ENCODE data around the gene CDKN1A.
"Not testable (repeated sequence)": the region's sequence is repeated elsewhere in the genome, so short reads cannot be mapped to it uniquely, and the experiment has no call there.

CDKN1A gene

GRCh38 chr6:36651659-36652379, 26.7 kb upstream of the CDKN1A start:
- in situ Hi-C loops (cut with HindIII; ENCODE audit: low pct_ligation_motif_present, low pct_unique_long_range_greater_than_20kb, low sequenced_read_pairs) = no loop called here
- DNase-seq = no peak

- DNase-seq; in situ Hi-C loops (cut with HindIII; ENCODE audit: low pct_ligation_motif_present, low pct_unique_long_range_greater_than_20kb, low sequenced_read_pairs): not testable (repeated sequence)
Observed at GRCh38 chr6:36654469-36654868, 24.0 kb upstream of the CDKN1A start.

- DNase-seq = no peak
- in situ Hi-C loops (cut with HindIII; ENCODE audit: low pct_ligation_motif_present, low pct_unique_long_range_greater_than_20kb, low sequenced_read_pairs) = no loop called here
Observed at GRCh38 chr6:36655085-36655724, 23.3 kb upstream of the CDKN1A start.

GRCh38 chr6:36656441-36656840, 22.1 kb upstream of the CDKN1A start:
- no peak for DNase-seq
- in situ Hi-C loops (cut with HindIII; ENCODE audit: low pct_ligation_motif_present, low pct_unique_long_range_greater_than_20kb, low sequenced_read_pairs) = no loop called here

GRCh38 chr6:36657271-36657670, 21.2 kb upstream of the CDKN1A start:
- DNase-seq = no peak
- in situ Hi-C loops (cut with HindIII; ENCODE audit: low pct_ligation_motif_present, low pct_unique_long_range_greater_than_20kb, low sequenced_read_pairs) = no loop called here

- in situ Hi-C loops (cut with HindIII; ENCODE audit: low pct_ligation_motif_present, low pct_unique_long_range_greater_than_20kb, low sequenced_read_pairs) = no loop called here
- DNase-seq = peak; percentile 61
Observed at GRCh38 chr6:36657942-36658544, 20.5 kb upstream of the CDKN1A start.

- in situ Hi-C loops (cut with HindIII; ENCODE audit: low pct_ligation_motif_present, low pct_unique_long_range_greater_than_20kb, low sequenced_read_pairs) = no loop called here
- DNase-seq = no peak
Observed at GRCh38 chr6:36659271-36659670, 19.2 kb upstream of the CDKN1A start.

- DNase-seq = no peak
- in situ Hi-C loops (cut with HindIII; ENCODE audit: low pct_ligation_motif_present, low pct_unique_long_range_greater_than_20kb, low sequenced_read_pairs) = no loop called here
Observed at GRCh38 chr6:36660771-36661471, 17.6 kb upstream of the CDKN1A start.

GRCh38 chr6:36662380-36662779, 16.1 kb upstream of the CDKN1A start:
- DNase-seq = no peak
- in situ Hi-C loops (cut with HindIII; ENCODE audit: low pct_ligation_motif_present, low pct_unique_long_range_greater_than_20kb, low sequenced_read_pairs) = no loop called here

GRCh38 chr6:36662827-36663256, 15.7 kb upstream of the CDKN1A start:
- in situ Hi-C loops (cut with HindIII; ENCODE audit: low pct_ligation_motif_present, low pct_unique_long_range_greater_than_20kb, low sequenced_read_pairs) = no loop called here

GRCh38 chr6:36663504-36664446, 14.7 kb upstream of the CDKN1A start:
- no peak for DNase-seq
- in situ Hi-C loops (cut with HindIII; ENCODE audit: low pct_ligation_motif_present, low pct_unique_long_range_greater_than_20kb, low sequenced_read_pairs) = no loop called here

More at GRCh38 chr6:36662827-36663256, 15.7 kb upstream of the CDKN1A start:
- no peak for DNase-seq

- in situ Hi-C loops (cut with HindIII; ENCODE audit: low pct_ligation_motif_present, low pct_unique_long_range_greater_than_20kb, low sequenced_read_pairs) = no loop called here
Observed at GRCh38 chr6:36665180-36665579, 13.3 kb upstream of the CDKN1A start.

GRCh38 chr6:36666287-36666686, 12.2 kb upstream of the CDKN1A start:
- DNase-seq = no peak
- in situ Hi-C loops (cut with HindIII; ENCODE audit: low pct_ligation_motif_present, low pct_unique_long_range_greater_than_20kb, low sequenced_read_pairs) = no loop called here

More at GRCh38 chr6:36665180-36665579, 13.3 kb upstream of the CDKN1A start:
- no peak for DNase-seq

- peak; percentile 89 for DNase-seq
- in situ Hi-C loops (cut with HindIII; ENCODE audit: low pct_ligation_motif_present, low pct_unique_long_range_greater_than_20kb, low sequenced_read_pairs) = no loop called here
Observed at GRCh38 chr6:36666826-36667591, 11.5 kb upstream of the CDKN1A start.

GRCh38 chr6:36668591-36668990, 9.9 kb upstream of the CDKN1A start:
- no peak for DNase-seq
- in situ Hi-C loops (cut with HindIII; ENCODE audit: low pct_ligation_motif_present, low pct_unique_long_range_greater_than_20kb, low sequenced_read_pairs) = no loop called here

- in situ Hi-C loops (cut with HindIII; ENCODE audit: low pct_ligation_motif_present, low pct_unique_long_range_greater_than_20kb, low sequenced_read_pairs) = no loop called here
- no peak for DNase-seq
Observed at GRCh38 chr6:36669002-36669401, 9.5 kb upstream of the CDKN1A start.

- no peak for DNase-seq
- in situ Hi-C loops (cut with HindIII; ENCODE audit: low pct_ligation_motif_present, low pct_unique_long_range_greater_than_20kb, low sequenced_read_pairs) = no loop called here
Observed at GRCh38 chr6:36670271-36670670, 8.2 kb upstream of the CDKN1A start.

All from ACHN (cell line).